Endothelial cell of umbilical vein (primary cell): Measurements from ENCODE around the gene NPLOC4.

Experiments
- CTCF ChIP-seq, 2 donors: IDR thresholded peaks; 1 replicate in 1 of 2; 2 replicates in 1 of 2; pipeline ENCODE4 v1.5.1; 2011; ENCODE audit warnings: low read length in 2 of 2, mild to moderate bottlenecking in 2 of 2, moderate library complexity in 2 of 2, control low read depth in 1 of 2, inconsistent platforms in 1 of 2, low read depth in 1 of 2; ENCODE audit not compliant: insufficient read depth in 1 of 2; ENCODE audit errors: extremely low read depth in 1 of 2
- EZH2 ChIP-seq: IDR thresholded peaks from 2 replicates; pipeline ENCODE4 v1.6.1; 2012; ENCODE audit warnings: borderline replicate concordance, low read depth, mild to moderate bottlenecking, moderate library complexity, low read length, inconsistent platforms; ENCODE audit not compliant: severe bottlenecking
- POLR2A ChIP-seq: IDR thresholded peaks from 2 replicates; pipeline ENCODE4 v1.6.1; 2012; ENCODE audit warnings: low read depth, mild to moderate bottlenecking, control low read depth, low read length

GRCh38 chr17:81673561-81674258, 36.8 kb upstream of the NPLOC4 start:
- TF ChIP-seq CTCF (IDR thresholded peaks at IDR 0.05; ENCODE audit: extremely low read depth in 1 of 2, insufficient read depth in 1 of 2, low read depth in 1 of 2, low read length in 2 of 2) (no peak), POLR2A (no peak), EZH2 (no peak)
